Measurements from ENCODE around the gene FRYL.

GRCh38 chr4:48641401-48641800 lies 138.7 kb downstream of the FRYL start:
- TF ChIP-seq CTCF (IDR thresholded peaks at IDR 0.05) = no peak
- no peak for TF ChIP-seq POLR2AphosphoS5 (IDR thresholded peaks at IDR 0.05)
- no peak for TF ChIP-seq POLR2A (IDR thresholded peaks at IDR 0.05; ENCODE audit: low read depth)
- no peak for TF ChIP-seq EP300 (IDR thresholded peaks at IDR 0.05)
